DMS53 treated with DMSO at 0.1 percent for 48 hours (cell line): ENCODE data around the gene CHD6.

Experiments
- DNase-seq: peaks from one replicate; lab custom pipeline; 2025; ENCODE audit not compliant: unreplicated experiment; lab: John Stamatoyannopoulos, UW

Gene CHD6

DNA sequence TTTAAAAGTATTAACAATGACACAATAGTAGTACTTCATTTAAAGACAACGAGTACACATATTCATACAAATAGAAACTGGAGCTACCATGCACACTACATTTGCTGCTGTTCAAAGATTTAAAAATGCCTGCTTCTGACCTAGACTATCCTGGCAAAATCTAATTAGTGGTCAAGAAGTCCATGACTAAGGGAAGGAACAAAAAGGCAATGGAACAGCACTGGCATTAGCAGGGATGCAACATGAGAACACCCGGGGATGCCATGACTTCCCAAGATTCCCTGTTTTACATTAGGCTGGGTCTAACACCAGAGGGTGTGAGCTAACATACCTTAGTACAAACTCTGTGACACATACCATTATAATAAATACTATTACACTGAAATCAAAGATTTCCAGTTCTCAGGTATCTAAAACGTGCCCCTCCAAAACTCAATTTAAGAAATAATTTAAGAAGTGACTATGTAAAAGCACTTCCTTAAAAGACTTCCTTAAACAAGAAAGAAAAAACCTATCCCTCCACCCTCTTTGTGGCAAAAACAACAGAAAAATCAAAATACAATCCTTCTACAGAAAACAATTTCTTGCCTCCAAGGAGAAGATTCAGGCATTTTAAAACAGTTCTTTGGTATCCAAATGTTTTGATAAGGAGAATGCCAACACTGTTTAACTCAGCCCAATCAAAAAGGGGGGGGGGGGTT, 25.5 kb downstream of the CHD6 start:
- no peak for DNase-seq

GRCh38 chr20:41587956-41588355, 30.2 kb downstream of the CHD6 start:
- no peak for DNase-seq

DNA sequence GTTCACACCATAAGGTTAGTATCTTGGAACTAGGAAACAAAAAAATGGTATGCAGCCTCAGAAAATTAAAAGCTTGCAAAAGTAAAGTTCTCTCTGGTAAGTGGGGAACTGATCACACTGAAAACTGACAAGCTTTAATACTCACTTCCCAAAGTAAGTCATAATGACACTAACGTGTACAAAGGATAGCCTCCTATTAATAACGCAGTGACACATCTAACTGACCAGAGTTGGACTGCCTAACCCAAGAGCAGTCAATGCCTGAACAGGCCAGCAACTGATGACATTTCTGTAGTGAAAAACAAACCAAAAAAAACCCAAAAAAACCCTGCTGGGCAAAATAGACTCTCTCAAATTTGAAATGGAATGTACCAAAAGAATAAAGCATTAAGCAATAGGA, 30.7 kb downstream of the CHD6 start:
- no peak for DNase-seq

DNA sequence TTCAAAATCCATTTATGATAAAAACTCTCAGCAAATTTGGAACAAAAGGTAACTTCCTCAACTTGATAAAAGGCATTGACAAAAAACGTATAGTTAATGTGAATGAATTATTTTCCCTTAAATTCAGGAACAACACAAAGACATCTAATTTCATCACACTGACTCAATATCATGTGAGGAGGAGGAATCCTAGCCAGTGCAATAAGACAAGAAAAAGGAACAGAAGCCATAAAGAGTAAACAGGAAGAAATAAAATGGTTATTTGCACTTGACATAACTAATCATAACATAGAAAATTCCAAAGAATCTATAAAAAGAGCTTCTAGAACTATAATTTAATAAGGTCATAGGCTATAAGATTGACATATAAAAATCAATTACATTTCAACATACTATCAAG, 31.4 kb downstream of the CHD6 start:
- no peak for DNase-seq

GRCh38 chr20:41580350-41580749, 37.8 kb downstream of the CHD6 start:
- DNase-seq: no peak

DNA sequence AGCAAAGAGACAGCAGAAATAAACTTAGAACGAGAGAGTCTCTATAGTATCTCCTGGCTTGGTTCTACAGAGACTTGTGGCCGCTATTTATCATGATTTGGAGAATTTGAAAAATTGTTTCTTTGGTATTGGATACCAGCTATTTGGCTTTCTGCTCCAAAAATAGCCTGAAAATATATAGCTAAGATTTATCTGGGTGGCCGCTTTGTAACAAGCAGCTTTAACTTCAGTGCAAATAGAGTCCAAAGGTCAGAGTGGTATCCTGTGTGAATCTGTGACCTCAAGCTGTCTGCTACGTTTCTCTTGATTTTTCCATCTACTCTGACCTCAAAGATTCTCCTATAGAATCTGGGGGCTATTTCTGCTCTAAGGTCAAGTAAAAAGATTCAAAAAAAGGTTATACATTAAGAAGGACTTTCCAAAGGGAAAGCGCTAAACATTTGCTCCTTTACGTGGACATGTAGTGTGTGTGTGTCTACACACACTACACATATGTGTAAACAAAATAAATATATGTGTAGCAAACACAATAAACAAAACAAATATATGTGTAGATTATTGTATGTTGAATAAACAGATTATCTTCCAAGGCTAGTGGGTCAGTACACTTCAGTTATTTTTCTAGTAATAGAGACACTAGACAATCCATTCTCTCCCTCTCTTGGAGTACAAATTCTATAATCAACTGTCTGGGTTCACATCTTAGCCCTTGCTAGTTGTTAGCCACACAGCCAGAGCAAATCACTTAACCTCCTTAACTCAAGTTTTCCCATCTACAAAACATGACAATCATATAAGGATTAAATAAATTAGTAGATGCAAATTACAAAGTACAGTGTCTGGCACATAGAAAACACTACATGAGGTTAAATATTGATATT, 40.8 kb downstream of the CHD6 start:
- DNase-seq: peak; percentile 18

- no peak for DNase-seq
Observed at GRCh38 chr20:41575412-41575811, 42.8 kb downstream of the CHD6 start.

DNA sequence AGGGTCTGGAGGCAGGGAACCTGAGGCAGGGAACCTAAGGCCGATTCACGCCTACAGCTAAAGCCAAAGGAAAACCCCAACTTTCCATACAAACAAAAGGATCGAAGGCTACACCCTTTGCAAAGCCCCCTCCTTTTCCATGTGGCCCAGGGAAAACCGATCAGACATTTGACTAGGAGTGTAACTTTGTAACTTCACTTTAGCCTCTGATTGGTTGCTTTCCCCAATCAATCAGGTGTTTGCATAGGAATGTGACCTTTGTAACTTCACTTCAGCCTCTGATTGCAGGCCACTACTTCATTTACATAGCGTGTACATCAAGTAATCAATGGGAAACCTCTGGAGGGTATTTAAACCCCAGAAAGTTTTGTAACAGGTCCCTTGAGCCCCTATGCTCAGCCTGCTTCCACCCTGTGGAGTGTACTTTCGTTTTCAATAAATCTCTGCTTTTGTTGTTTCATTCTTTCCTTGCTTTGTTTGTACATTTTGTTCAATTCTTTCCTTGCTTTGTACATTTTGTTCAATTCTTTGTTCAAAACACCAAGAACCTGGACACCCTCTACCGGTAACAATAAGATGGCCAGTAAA, 43.3 kb downstream of the CHD6 start:
- no peak for DNase-seq

- no peak for DNase-seq
Observed at GRCh38 chr20:41573955-41574354, 44.2 kb downstream of the CHD6 start.

DNA sequence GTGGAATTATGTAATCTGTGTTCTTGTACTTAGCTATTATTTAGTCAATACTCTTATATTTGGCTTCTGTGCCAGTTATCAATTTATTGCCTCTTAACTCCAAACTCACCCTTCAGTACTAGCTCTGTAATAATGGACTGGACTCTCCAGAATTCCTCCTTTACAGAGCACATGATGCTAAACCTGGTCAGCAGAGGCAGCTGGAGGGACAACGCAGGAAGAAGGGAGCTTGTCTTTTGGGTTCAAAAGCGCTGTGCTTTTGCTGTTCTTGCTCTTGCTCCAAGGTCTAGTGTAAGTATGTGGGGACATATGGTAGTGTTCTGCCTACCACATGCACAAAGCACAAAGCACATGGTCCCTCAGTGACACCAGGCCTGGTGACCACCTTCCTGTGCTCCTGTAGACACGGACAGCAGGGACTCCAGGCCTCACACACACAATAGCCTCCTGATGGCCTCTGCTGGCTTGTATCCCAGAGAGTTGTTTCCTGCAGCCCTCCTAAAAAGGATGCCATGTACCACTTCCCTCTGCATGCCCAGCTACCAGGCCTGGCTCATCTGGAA, 46.1 kb downstream of the CHD6 start:
- DNase-seq: no peak

- no peak for DNase-seq
Observed at GRCh38 chr20:41571006-41571405, 47.2 kb downstream of the CHD6 start.

DNA sequence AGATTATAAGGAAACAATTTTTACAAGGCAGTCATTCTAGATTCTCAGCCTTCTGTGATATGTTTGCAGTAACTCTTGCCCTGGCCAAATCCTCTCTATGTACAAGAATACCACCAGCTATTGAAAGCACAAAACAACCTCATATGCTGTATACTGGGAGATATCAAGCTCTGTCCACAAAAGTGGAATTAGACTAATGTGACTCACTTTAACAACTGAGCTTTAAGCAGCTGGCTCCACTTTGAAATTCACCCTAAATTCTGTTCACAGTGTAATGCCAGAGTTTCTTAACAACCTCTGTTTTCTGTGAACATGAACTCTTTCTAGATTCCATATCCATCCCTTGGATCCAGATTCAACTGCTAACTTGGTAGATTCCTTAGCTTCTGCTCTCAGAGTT, 47.6 kb downstream of the CHD6 start:
- no peak for DNase-seq

DNA sequence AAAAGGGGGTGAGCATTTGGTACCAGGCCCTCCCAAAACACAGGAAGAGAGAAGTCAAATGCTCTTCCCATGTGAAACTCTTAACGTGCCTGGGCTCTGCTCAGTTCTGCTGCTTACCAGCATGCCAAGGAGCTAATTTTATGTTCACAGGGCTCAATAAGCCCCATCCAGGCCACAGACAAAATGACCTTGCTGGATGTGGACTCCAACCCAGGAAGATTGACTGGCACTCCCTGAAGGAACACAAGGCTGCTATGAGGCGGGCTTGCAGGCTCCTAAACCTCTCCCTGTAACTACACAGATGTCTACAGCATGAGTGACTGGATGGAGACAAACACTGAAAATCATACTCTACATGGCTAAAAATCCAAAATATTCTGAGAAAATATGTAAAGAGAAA, 50.6 kb downstream of the CHD6 start:
- no peak for DNase-seq

DNA sequence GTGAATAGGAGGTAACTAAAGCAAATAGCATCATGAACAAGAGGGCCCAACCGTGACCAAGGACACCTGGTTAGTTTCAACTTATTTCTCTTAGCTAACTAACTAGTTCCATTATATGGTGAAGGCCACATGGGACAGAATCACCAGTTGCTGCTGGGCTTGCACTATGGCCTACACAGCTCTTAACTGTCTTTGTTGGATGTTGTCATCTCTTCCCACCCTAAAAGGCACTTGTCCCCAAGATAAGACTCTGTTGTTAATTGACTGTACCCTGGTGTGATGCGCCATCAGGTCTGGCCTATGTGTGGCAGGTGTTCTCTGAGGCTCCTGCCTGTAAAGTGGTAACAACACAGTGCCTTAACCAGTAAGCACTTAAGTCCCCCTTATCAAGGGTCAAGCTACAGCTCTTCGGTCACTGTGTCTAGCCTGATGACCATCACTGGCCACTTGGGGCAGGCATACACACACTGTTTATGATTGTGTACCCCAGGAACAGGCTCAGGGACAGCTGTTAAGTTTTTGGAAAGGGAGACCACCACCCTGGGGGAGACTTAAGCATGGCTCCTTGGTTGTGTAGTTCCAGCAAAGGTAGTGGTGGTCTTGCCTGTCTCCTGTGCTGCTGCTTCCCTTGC, 51.2 kb downstream of the CHD6 start:
- DNase-seq: no peak

- no peak for DNase-seq
Observed at GRCh38 chr20:41563087-41563486, 55.1 kb downstream of the CHD6 start.

GRCh38 chr20:41560970-41561369, 57.2 kb downstream of the CHD6 start:
- DNase-seq: no peak

DNA sequence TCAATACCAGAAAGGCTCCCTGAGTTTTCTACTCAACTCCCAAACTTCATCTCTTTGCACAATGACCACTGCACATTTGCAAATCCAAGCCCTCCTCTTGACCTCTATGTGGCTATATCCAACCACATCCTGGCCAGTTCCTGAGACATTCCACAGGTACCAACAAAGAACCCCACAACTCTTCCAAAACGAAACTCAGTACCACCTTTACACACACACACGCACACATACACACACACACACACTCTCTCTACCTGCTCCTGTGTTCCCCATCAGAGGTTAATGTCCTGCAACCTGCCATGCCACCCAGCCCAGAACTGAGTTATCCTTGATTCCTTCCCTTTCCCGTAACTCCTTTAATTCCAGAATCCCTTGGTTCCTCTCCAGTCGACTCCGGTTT, 58.5 kb downstream of the CHD6 start:
- no peak for DNase-seq

DNA sequence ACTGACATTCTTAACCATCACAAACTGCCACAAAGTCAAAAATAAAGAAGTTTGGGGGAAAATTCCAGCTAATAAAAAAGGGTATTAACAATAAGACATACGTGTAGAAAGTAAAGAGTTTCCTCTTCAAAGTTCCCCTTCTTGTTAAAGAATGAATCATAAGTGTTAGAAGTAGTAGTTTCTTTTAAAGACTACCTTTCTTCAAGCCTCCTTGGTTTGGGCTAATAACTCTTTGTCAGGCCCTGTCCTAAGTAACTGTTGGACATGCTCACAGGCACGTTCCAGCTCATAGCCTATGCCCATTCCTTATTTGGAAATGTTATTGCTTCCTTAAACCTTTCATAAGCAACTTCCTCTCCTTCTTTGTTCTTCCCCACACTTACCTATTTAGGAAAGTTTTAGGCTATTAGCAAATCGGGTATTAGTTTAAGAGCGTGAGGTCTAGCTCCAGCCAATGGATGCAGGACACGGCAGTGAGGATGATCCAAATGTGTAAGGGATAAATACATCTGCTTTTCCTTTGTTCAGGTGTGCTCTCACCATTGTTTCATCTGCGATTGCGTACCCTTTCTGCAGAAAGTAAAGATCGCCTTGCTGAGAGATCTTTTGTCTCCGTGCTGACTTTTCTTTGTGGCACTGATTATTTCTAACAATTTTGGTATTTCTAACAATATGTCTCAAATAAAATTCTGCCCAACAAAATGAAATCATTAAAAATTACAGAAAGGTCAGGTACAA, 64.9 kb downstream of the CHD6 start:
- DNase-seq: no peak

- DNase-seq: no peak
Observed at GRCh38 chr20:41552295-41553068, 65.7 kb downstream of the CHD6 start.
